Liver (tissue), 9 donors: ENCODE data around the gene AREG. TPM values are rescaled to one million over a fixed set of nuclear protein-coding genes. Genes with fewer than 3 reads are reported as not detected.

Experiments
- DNase-seq: peaks from one replicate; pipeline ENCODE4 v3.0.0-alpha.2; 2017; ENCODE audit warnings: low spot score
- H3K27ac ChIP-seq, 2 donors: one replicate each; pipeline ENCODE4 v1.7.0; 2013; ENCODE audit warnings: inconsistent platforms in 2 of 2, low read length in 2 of 2, control low read depth in 1 of 2, low read depth in 1 of 2, mild to moderate bottlenecking in 1 of 2
- H3K27me3 ChIP-seq, 4 donors: one replicate each; pipeline versions ENCODE4 v1.6.1 to v1.7.0; 2013; ENCODE audit warnings: low read length in 3 of 4, inconsistent platforms in 1 of 4, mild to moderate bottlenecking in 1 of 4, moderate library complexity in 1 of 4; ENCODE audit not compliant: control insufficient read depth in 4 of 4, insufficient read depth in 4 of 4
- H3K36me3 ChIP-seq, 4 donors: one replicate each; pipeline versions ENCODE4 v1.6.1 to v1.7.0; 2013; ENCODE audit warnings: low read length in 3 of 4, mild to moderate bottlenecking in 3 of 4, low read depth in 1 of 4, moderate library complexity in 1 of 4; ENCODE audit not compliant: control insufficient read depth in 4 of 4, insufficient read depth in 3 of 4
- H3K4me1 ChIP-seq, 4 donors: one replicate each; pipeline versions ENCODE4 v1.6.1 to v1.7.0; 2013; ENCODE audit warnings: low read length in 3 of 4, mild to moderate bottlenecking in 3 of 4, moderate library complexity in 1 of 4; ENCODE audit not compliant: control insufficient read depth in 4 of 4, insufficient read depth in 4 of 4
- H3K4me3 ChIP-seq, 3 donors: one replicate each; pipeline versions ENCODE4 v1.6.1 to v1.7.0; 2013; ENCODE audit warnings: low read length in 3 of 3, control low read depth in 1 of 3, low read depth in 1 of 3, mild to moderate bottlenecking in 1 of 3
- H3K9ac ChIP-seq, 2 donors: one replicate each; pipeline ENCODE4 v1.7.0; 2013; ENCODE audit warnings: low read length in 2 of 2, mild to moderate bottlenecking in 2 of 2, moderate library complexity in 2 of 2, control low read depth in 1 of 2, low read depth in 1 of 2
- H3K9me3 ChIP-seq, 4 donors: one replicate each; pipeline versions ENCODE4 v1.6.1 to v1.7.0; 2013; ENCODE audit warnings: low read length in 3 of 4; ENCODE audit not compliant: control insufficient read depth in 4 of 4
- CTCF ChIP-seq: fragments of 150-350 bp; IDR thresholded peaks from 2 replicates; pipeline ENCODE4 v1.5.1; 2017; ENCODE audit warnings: improper control_type of control experiment, low read depth, low read length; ENCODE audit not compliant: missing input control
- EGR1 ChIP-seq, 2 donors: IDR thresholded peaks; 2 replicates each; pipeline ENCODE4 v1.6.1; 2016 to 2018; ENCODE audit warnings: antibody characterized with exemption in 2 of 2, low read depth in 2 of 2
- FOXA1 ChIP-seq: IDR thresholded peaks from 2 replicates; pipeline ENCODE4 v1.6.1; 2016; ENCODE audit warnings: antibody characterized with exemption
- FOXA2 ChIP-seq: IDR thresholded peaks from 2 replicates; pipeline ENCODE4 v1.6.1; 2016; ENCODE audit warnings: antibody characterized with exemption
- GABPA ChIP-seq, 2 donors: IDR thresholded peaks in 1 of 2; conservative IDR thresholded peaks in 1 of 2; 2 replicates each; pipeline ENCODE4 v1.6.1; 2016; ENCODE audit warnings: antibody characterized with exemption in 2 of 2, mild to moderate bottlenecking in 1 of 2, moderate library complexity in 1 of 2
- HNF4A ChIP-seq, 2 donors: conservative IDR thresholded peaks; 2 replicates each; pipeline ENCODE4 v1.6.1; 2016; ENCODE audit warnings: antibody characterized with exemption in 2 of 2, mild to moderate bottlenecking in 2 of 2
- JUND ChIP-seq, 2 donors: IDR thresholded peaks; 2 replicates each; pipeline ENCODE4 v1.6.1; 2016; ENCODE audit warnings: antibody characterized with exemption in 2 of 2
- NR2F2 ChIP-seq: IDR thresholded peaks from 2 replicates; pipeline ENCODE4 v1.6.1; 2016; ENCODE audit warnings: antibody characterized with exemption
- RAD21 ChIP-seq, 2 donors: IDR thresholded peaks; 2 replicates each; pipeline ENCODE4 v1.6.1; 2016; ENCODE audit warnings: antibody characterized with exemption in 2 of 2, mild to moderate bottlenecking in 2 of 2
- RXRA ChIP-seq, 2 donors: IDR thresholded peaks; 2 replicates each; pipeline ENCODE4 v1.6.1; 2017 to 2018; ENCODE audit warnings: antibody characterized with exemption in 2 of 2, mild to moderate bottlenecking in 1 of 2
- SP1 ChIP-seq: IDR thresholded peaks from 2 replicates; pipeline ENCODE4 v1.6.1; 2018; ENCODE audit warnings: antibody characterized with exemption, mild to moderate bottlenecking
- YY1 ChIP-seq: IDR thresholded peaks from 2 replicates; pipeline ENCODE4 v1.6.1; 2016; ENCODE audit warnings: antibody characterized with exemption, mild to moderate bottlenecking
- WGBS: extraction: QIAGEN DNeasy Blood & Tissue Kit; methylation state at CpG from one replicate; pipeline ENCODE4 v1.1.7; 2013; 5-methylcytosine and 5-hydroxymethylcytosine counted together
- polyA plus RNA-seq, 2 donors: library from polyadenylated mRNA; stranded (reverse) in 1 of 2; unstranded in 1 of 2; fragments of 200-250 nt in 1 of 2; fragments of >200 nt in 1 of 2; fragmentation: Nextera tagmentation in 1 of 2; extraction: Ambion mirVana in 1 of 2; gene quantifications; one replicate each; pipeline versions ENCODE4 v1.2.1 to v1.2.3, GENCODE V29; 2013 to 2015
- total RNA-seq, 2 donors: library from RNA; depleted of rRNA; stranded (reverse); fragments of >200 nt; gene quantifications; one replicate each; pipeline ENCODE4 v1.2.3, GENCODE V29; 2014
- TF ChIP-seq, protein P1 (sequence below): IDR thresholded peaks from 2 replicates; pipeline ENCODE4 v1.6.1; 2016; ENCODE audit warnings: antibody characterized with exemption
- TF ChIP-seq, protein P2 (sequence below): IDR thresholded peaks from 2 replicates; pipeline ENCODE4 v1.6.1; 2016; ENCODE audit warnings: antibody characterized with exemption
- donor health status: healthy.
- donor health status: healthy.
- donor health status: healthy.
- donor health status: healthy.
- donor health status: healthy.

AREG gene
- total and polyA plus RNA-seq, 4 donors, result 0.06 to 0.71 TPM; not detected in 2

- Histone ChIP-seq H3K9ac (no peak overlapping the region), H3K27ac (no peak overlapping the region)
- TF ChIP-seq NR2F2 (no peak), FOXA2 (no peak), YY1 (no peak), RXRA (IDR thresholded peaks at IDR 0.05) (no peak), SP1 (no peak), CTCF (no peak), HNF4A (conservative IDR thresholded peaks at IDR 0.05) (no peak)
- TF ChIP-seq, protein P1, sequence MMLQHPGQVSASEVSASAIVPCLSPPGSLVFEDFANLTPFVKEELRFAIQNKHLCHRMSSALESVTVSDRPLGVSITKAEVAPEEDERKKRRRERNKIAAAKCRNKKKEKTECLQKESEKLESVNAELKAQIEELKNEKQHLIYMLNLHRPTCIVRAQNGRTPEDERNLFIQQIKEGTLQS, result no peak
Measured at GRCh38 chr4:74474345-74475090, 29.6 kb downstream of the AREG start.

DNA sequence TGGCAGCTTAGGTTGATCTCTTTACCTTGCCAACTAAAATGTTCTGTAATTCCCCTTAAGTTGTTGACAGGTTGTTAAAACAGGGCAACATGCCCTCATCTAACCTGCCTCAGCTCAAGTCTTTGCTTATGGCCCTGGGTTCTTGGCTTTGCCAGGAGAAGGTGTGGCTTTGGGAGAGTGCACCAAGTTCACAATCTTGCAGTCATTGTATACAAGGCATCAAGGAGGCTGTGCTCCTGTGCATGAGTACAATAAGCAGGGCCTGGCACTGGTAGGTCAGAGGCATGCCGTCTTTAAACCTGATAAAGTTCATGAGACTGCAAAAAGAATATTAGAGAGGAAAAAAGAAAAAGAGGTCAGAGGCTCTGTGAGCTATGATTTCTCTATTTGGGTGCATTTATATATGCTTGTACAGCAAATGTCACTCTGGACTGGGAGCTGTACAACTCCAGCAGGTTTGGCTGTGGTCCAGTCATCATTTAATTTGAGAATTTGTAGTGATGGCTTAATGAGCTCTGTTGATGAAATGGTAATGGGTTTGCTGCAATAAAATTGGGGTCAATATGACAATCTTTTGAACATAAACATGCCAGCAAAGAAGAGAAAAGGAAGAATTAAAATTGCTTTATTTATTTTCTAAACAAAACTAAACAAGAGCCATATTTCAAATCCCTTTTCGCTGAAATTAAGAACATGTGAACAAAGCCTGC lies 30.3 kb downstream of the AREG start:
- DNase-seq, result no peak
- 73% methylated on average over 2 of the region's 2 CpGs for WGBS
- H3K36me3 ChIP-seq, result no peaks in the 10 kb centered on the region
- H3K9me3 ChIP-seq, result no peaks in the 10 kb centered on the region
- H3K9ac ChIP-seq, result no peak overlapping the region
- no peak overlapping the region for H3K27ac ChIP-seq
- H3K27me3 ChIP-seq, result no peaks in the 10 kb centered on the region
- no peak overlapping the region for H3K4me3 ChIP-seq
- no peak for TF ChIP-seq GABPA (IDR thresholded peaks at IDR 0.05 in 1 of 2, conservative IDR thresholded peaks at IDR 0.05 in 1 of 2)
- TF ChIP-seq RAD21 (IDR thresholded peaks at IDR 0.05), result no peak
- TF ChIP-seq, protein P2, sequence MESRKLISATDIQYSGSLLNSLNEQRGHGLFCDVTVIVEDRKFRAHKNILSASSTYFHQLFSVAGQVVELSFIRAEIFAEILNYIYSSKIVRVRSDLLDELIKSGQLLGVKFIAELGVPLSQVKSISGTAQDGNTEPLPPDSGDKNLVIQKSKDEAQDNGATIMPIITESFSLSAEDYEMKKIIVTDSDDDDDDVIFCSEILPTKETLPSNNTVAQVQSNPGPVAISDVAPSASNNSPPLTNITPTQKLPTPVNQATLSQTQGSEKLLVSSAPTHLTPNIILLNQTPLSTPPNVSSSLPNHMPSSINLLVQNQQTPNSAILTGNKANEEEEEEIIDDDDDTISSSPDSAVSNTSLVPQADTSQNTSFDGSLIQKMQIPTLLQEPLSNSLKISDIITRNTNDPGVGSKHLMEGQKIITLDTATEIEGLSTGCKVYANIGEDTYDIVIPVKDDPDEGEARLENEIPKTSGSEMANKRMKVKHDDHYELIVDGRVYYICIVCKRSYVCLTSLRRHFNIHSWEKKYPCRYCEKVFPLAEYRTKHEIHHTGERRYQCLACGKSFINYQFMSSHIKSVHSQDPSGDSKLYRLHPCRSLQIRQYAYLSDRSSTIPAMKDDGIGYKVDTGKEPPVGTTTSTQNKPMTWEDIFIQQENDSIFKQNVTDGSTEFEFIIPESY, result no peak
- no peak for TF ChIP-seq JUND (IDR thresholded peaks at IDR 0.05)
- TF ChIP-seq HNF4A (conservative IDR thresholded peaks at IDR 0.05), result no peak
- TF ChIP-seq EGR1 (IDR thresholded peaks at IDR 0.05; ENCODE audit: low read depth in 2 of 2), result no peak
- TF ChIP-seq FOXA1, result no peak
- H3K4me1 ChIP-seq, result no peaks in the 10 kb centered on the region

More at GRCh38 chr4:74474345-74475090, 29.6 kb downstream of the AREG start:
- 61% methylated on average over 4 of the region's 4 CpGs for WGBS
- Histone ChIP-seq H3K4me1 (no peaks in the 10 kb centered on the region), H3K9me3 (no peaks in the 10 kb centered on the region), H3K27me3 (no peaks in the 10 kb centered on the region), H3K4me3 (no peak overlapping the region), H3K36me3 (no peaks in the 10 kb centered on the region)
- no peak for DNase-seq
